B cell (primary cell): ENCODE results near the gene GNA14. TPM values are rescaled to one million over a fixed set of nuclear protein-coding genes. Genes with fewer than 3 reads are reported as not detected.

ENCODE experiments used
- ATAC-seq: fragments of 200-7000 bp; cut with Tn5 transposase; one replicate; pipeline ENCODE4 v1.10.0; 2021; ENCODE audit warnings: low read depth, mild to moderate bottlenecking, moderate number of reproducible peaks, moderate library complexity
- CTCF ChIA-PET: fragments of 350-600 bp; sonication (Branson Sonifier 250); formaldehyde crosslinking; loops from one replicate; lab custom pipeline; 2021; ENCODE audit warnings: antibody characterized with exemption, inconsistent platforms; lab: Charles Lee
- POLR2A ChIA-PET: fragments of 350-600 bp; sonication (Branson Sonifier 250); formaldehyde crosslinking; loops from one replicate; lab custom pipeline; 2021; ENCODE audit warnings: antibody characterized with exemption; lab: Charles Lee
- DNase-seq: peaks from one replicate; pipeline ENCODE4 v3.0.0; 2013
- H2AFZ ChIP-seq: 2 replicates; pipeline ENCODE4 v1.6.1; 2012; ENCODE audit warnings: mild to moderate bottlenecking, low read depth, low read length; ENCODE audit not compliant: insufficient read depth, poor library complexity, severe bottlenecking
- H3K27ac ChIP-seq, 2 donors: 1 replicate in 1 of 2; 2 replicates in 1 of 2; pipeline ENCODE4 v1.5.1; 2012 to 2013; ENCODE audit warnings: low read length in 2 of 2, mild to moderate bottlenecking in 2 of 2, moderate library complexity in 1 of 2
- H3K27me3 ChIP-seq, 4 experiments: fragments of 200-600 bp in 1 of 4; sonication (generic) in 1 of 4; replicated peaks in 1 of 4; 1 replicate in 2 of 4; 2 replicates in 2 of 4; pipeline versions ENCODE4 v1.6.1 to v1.7.0; 2013 to 2016; ENCODE audit warnings: low read length in 3 of 4, mild to moderate bottlenecking in 2 of 4, mixed read lengths in 1 of 4, moderate library complexity in 1 of 4; ENCODE audit not compliant: insufficient read depth in 4 of 4, control insufficient read depth in 3 of 4; ENCODE audit errors: control extremely low read depth in 1 of 4
- H3K36me3 ChIP-seq, 2 experiments: replicated peaks in 1 of 2; 1 replicate in 1 of 2; 2 replicates in 1 of 2; pipeline versions ENCODE4 v1.6.1 to v1.7.1; 2013; ENCODE audit warnings: low read length in 1 of 2; ENCODE audit not compliant: insufficient read depth in 2 of 2, control insufficient read depth in 1 of 2; ENCODE audit errors: control extremely low read depth in 1 of 2, extremely low read depth in 1 of 2
- H3K4me1 ChIP-seq, 2 donors: fragments of 200-600 bp in 1 of 2; sonication (generic) in 1 of 2; 1 replicate in 1 of 2; 2 replicates in 1 of 2; pipeline versions ENCODE4 v1.5.1 to v1.6.1; 2013 to 2017; ENCODE audit warnings: low read length in 2 of 2; ENCODE audit not compliant: control insufficient read depth in 2 of 2, insufficient read depth in 2 of 2
- H3K4me2 ChIP-seq: replicated peaks from 2 replicates; pipeline ENCODE3; 2012; ENCODE audit warnings: mild to moderate bottlenecking, low read depth, low read length; ENCODE audit not compliant: poor library complexity, severe bottlenecking
- H3K4me3 ChIP-seq, 5 experiments: fragments of 200-600 bp in 1 of 5; sonication (generic) in 1 of 5; 1 replicate in 3 of 5; 2 replicates in 2 of 5; pipeline versions ENCODE4 v1.5.1 to v1.7.0; 2011 to 2016; ENCODE audit warnings: low read length in 4 of 5, mild to moderate bottlenecking in 4 of 5, low read depth in 2 of 5, control low read depth in 1 of 5, moderate library complexity in 1 of 5; ENCODE audit not compliant: insufficient read depth in 1 of 5; ENCODE audit errors: control extremely low read depth in 1 of 5, extremely low read depth in 1 of 5
- H3K79me2 ChIP-seq: fragments of 200-600 bp; sonication (generic); one replicate; pipeline ENCODE4 v1.6.0; 2016; ENCODE audit warnings: low read length; ENCODE audit not compliant: control insufficient read depth, insufficient read depth
- H3K9ac ChIP-seq: fragments of 200-600 bp; sonication (generic); 2 replicates; pipeline ENCODE4 v1.6.1; 2017; ENCODE audit warnings: mild to moderate bottlenecking, low read length, moderate library complexity
- H3K9me3 ChIP-seq, 3 donors: one replicate each; pipeline versions ENCODE4 v1.6.1 to v1.7.1; 2013; ENCODE audit warnings: low read length in 2 of 3; ENCODE audit not compliant: control insufficient read depth in 2 of 3, insufficient read depth in 1 of 3; ENCODE audit errors: control extremely low read depth in 1 of 3
- H4K20me1 ChIP-seq: 2 replicates; pipeline ENCODE4 v1.6.0; 2012; ENCODE audit warnings: mild to moderate bottlenecking, low read length; ENCODE audit not compliant: insufficient read depth, control insufficient read depth, poor library complexity, severe bottlenecking
- H3K27ac Mint-ChIP-seq: one replicate; pipeline ENCODE4 v1.8.0; 2021; ENCODE audit warnings: mixed read lengths
- H3K27me3 Mint-ChIP-seq: one replicate; pipeline ENCODE4 v1.8.0; 2021; ENCODE audit warnings: mixed read lengths
- H3K4me1 Mint-ChIP-seq: one replicate; pipeline ENCODE4 v1.8.0; 2021; ENCODE audit warnings: mixed read lengths
- H3K4me3 Mint-ChIP-seq: one replicate; pipeline ENCODE4 v1.8.0; 2021; ENCODE audit warnings: mixed read lengths
- H3K9me3 Mint-ChIP-seq: one replicate; pipeline ENCODE4 v1.8.0; 2022; ENCODE audit warnings: mixed read lengths; ENCODE audit not compliant: insufficient read depth
- EZH2 ChIP-seq: IDR thresholded peaks from 2 replicates; pipeline ENCODE4 v1.6.1; 2012; ENCODE audit warnings: borderline replicate concordance, low read depth, mild to moderate bottlenecking, moderate library complexity, low read length; ENCODE audit not compliant: insufficient read depth, poor library complexity, severe bottlenecking
- WGBS: methylation state at CpG from one replicate; pipeline ENCODE4 v1.1.5; 2013; ENCODE audit warnings: missing lambda C conversion rate; ENCODE audit not compliant: insufficient coverage; 5-methylcytosine and 5-hydroxymethylcytosine counted together
- intact Hi-C: fragments of 100-400 bp; cut with micrococcal nuclease; formaldehyde crosslinking; loops from one replicate; pipeline ENCODE4 v1.10.0; 2022
- polyA plus RNA-seq: library from polyadenylated mRNA; depleted of rRNA; stranded (reverse); fragments of >200 nt; gene quantifications from 2 replicates; pipeline ENCODE4 v1.2.3, GENCODE V29; 2012
- total RNA-seq, 2 donors: library from RNA; stranded (reverse); fragments of 120-200 nt in 1 of 2; gene quantifications; 1 replicate in 1 of 2; 2 replicates in 1 of 2; pipeline versions ENCODE4 v1.2.3 to v1.2.4, GENCODE V29; 2013 to 2022
- TF ChIP-seq, protein P1 (sequence below): fragments of 200-600 bp; IDR thresholded peaks from one replicate; pipeline ENCODE4 v1.8.0; 2022; ENCODE audit warnings: antibody characterized with exemption, mild to moderate bottlenecking

GNA14 gene
- total and polyA plus RNA-seq, 2 donors (not counting 1 experiment from before 2014, with no cell fraction given) = not detected

DNA sequence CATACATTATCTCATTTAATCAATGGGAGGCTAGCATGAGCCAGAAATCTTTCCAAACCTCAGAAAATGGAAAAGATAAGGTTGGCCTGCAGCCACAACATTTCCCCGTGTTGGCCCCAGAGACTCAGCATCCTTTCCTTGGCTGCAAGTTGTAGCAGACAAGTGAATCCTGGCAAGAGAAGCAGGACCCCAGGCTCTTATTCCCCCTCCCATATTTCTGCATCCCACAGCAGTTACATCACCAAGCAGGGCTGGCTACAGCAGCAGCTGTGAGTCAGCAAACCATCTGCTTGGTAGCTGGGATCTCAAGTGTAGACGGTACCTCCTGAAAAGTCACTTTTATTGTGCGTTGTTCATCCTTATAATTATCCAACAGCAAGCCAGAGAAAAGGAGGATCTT, 212.4 kb downstream of the GNA14 start:
- H3K4me1 ChIP-seq = no peaks in the 10 kb centered on the region
- H4K20me1 ChIP-seq = no peaks in the 10 kb centered on the region
- H2AFZ ChIP-seq = no peak overlapping the region
- DNase-seq = no peak
- H3K9me3 ChIP-seq = no peaks in the 10 kb centered on the region
- Mint-ChIP-seq H3K9me3 (no peaks in the 10 kb centered on the region), H3K27me3 (peaks cover 16% of the 10 kb centered on the region), H3K27ac (no peak overlapping the region), H3K4me3 (no peak overlapping the region), H3K4me1 (no peaks in the 10 kb centered on the region)
- intact Hi-C loops = no loop called here
- TF ChIP-seq, protein P1, sequence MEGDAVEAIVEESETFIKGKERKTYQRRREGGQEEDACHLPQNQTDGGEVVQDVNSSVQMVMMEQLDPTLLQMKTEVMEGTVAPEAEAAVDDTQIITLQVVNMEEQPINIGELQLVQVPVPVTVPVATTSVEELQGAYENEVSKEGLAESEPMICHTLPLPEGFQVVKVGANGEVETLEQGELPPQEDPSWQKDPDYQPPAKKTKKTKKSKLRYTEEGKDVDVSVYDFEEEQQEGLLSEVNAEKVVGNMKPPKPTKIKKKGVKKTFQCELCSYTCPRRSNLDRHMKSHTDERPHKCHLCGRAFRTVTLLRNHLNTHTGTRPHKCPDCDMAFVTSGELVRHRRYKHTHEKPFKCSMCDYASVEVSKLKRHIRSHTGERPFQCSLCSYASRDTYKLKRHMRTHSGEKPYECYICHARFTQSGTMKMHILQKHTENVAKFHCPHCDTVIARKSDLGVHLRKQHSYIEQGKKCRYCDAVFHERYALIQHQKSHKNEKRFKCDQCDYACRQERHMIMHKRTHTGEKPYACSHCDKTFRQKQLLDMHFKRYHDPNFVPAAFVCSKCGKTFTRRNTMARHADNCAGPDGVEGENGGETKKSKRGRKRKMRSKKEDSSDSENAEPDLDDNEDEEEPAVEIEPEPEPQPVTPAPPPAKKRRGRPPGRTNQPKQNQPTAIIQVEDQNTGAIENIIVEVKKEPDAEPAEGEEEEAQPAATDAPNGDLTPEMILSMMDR = no peak
- TF ChIP-seq EZH2 = no peak
- H3K9ac ChIP-seq = no peak overlapping the region
- no peaks in the 10 kb centered on the region for H3K79me2 ChIP-seq
- 100% methylated on average over 2 of the region's 3 CpGs for WGBS
- no peak overlapping the region for H3K4me2 ChIP-seq
- ChIA-PET CTCF (no interaction called here), POLR2A (no interaction called here)
- no peak overlapping the region for H3K4me3 ChIP-seq
- H3K36me3 ChIP-seq = no peaks in the 10 kb centered on the region
- no peak for ATAC-seq
- H3K27ac ChIP-seq = no peak overlapping the region
- H3K27me3 ChIP-seq = peaks cover 0 to 2% (median 0%) of the 10 kb centered on the region in 4 experiments

DNA sequence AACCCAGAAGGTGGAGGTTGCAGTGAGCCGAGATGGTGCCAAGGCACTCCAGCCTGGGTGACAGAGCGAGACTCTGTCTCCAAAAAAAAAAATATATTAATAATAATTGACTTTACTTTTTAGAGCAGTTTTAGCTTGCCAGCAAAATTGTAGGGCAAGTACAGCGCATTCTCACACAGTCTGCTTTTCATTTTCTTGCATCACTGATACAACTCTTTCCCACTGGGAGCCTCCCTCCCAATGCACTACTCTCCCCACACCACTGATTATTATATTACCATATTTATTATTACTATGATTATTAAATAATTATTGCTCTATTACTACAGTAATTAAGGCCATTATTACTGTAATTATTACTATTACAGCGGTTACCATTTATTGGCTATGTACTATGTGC, 212.8 kb downstream of the GNA14 start:
- Histone ChIP-seq H3K79me2 (no peaks in the 10 kb centered on the region), H4K20me1 (no peaks in the 10 kb centered on the region), H3K9ac (no peak overlapping the region), H3K4me1 (no peaks in the 10 kb centered on the region), H3K36me3 (no peaks in the 10 kb centered on the region), H3K4me2 (no peak overlapping the region), H3K27me3 (peaks cover 0 to 2% (median 0%) of the 10 kb centered on the region in 4 experiments), H2AFZ (no peak overlapping the region), H3K4me3 (no peak overlapping the region), H3K9me3 (no peaks in the 10 kb centered on the region), H3K27ac (no peak overlapping the region)
- TF ChIP-seq, protein P1 = no peak
- no peak for TF ChIP-seq EZH2
- Mint-ChIP-seq H3K4me3 (no peak overlapping the region), H3K27ac (no peak overlapping the region), H3K9me3 (no peaks in the 10 kb centered on the region), H3K27me3 (peaks cover 16% of the 10 kb centered on the region), H3K4me1 (no peaks in the 10 kb centered on the region)
- 80% methylated on average over 1 of the region's 4 CpGs for WGBS
- ATAC-seq = no peak
- no peak for DNase-seq
- ChIA-PET POLR2A (no interaction called here), CTCF (interaction anchor here (2.0 to 3.8 kb wide), 2 partner anchors 11 to 21 kb away, joined by 11 to 13 read pairs; no protein-coding TSS in a partner anchor)
- intact Hi-C loops = no loop called here
